Lung (tissue), 13 donors: ENCODE data around the gene RLF. TPM values are rescaled to one million over a fixed set of nuclear protein-coding genes. Genes with fewer than 3 reads are reported as not detected.
A peak's percentile ranks its signal among the peaks of the same experiment; 100 is the strongest.

ENCODE experiments used
- ATAC-seq: fragments of 200-7000 bp; cut with Tn5 transposase; one replicate; pipeline ENCODE4 v1.9.1; 2020; ENCODE audit warnings: moderate number of reproducible peaks; ENCODE audit not compliant: insufficient read depth, low FRiP score
- DNase-seq, 3 donors: peaks; one replicate each; pipeline ENCODE4 v3.0.0-alpha.2; 2013 to 2017
- H3K27ac ChIP-seq, 2 donors: one replicate each; pipeline ENCODE4 v1.5.1; 2013; ENCODE audit warnings: mild to moderate bottlenecking in 2 of 2, moderate library complexity in 2 of 2, control low read depth in 1 of 2, inconsistent platforms in 1 of 2, low read depth in 1 of 2, low read length in 1 of 2
- H3K27me3 ChIP-seq, 3 donors: one replicate each; pipeline ENCODE4 v1.5.1; 2013; ENCODE audit warnings: low read length in 2 of 3; ENCODE audit not compliant: control insufficient read depth in 3 of 3, insufficient read depth in 3 of 3
- H3K36me3 ChIP-seq, 4 donors: one replicate each; pipeline ENCODE4 v1.5.1; 2013; ENCODE audit warnings: low read length in 4 of 4, mild to moderate bottlenecking in 1 of 4, moderate library complexity in 1 of 4; ENCODE audit not compliant: control insufficient read depth in 4 of 4, insufficient read depth in 4 of 4
- H3K4me1 ChIP-seq, 5 donors: one replicate each; pipeline ENCODE4 v1.5.1; 2013; ENCODE audit warnings: low read length in 5 of 5, mild to moderate bottlenecking in 2 of 5, moderate library complexity in 1 of 5; ENCODE audit not compliant: control insufficient read depth in 5 of 5, insufficient read depth in 5 of 5
- H3K4me3 ChIP-seq: one replicate; pipeline ENCODE4 v1.5.1; 2013; ENCODE audit warnings: mild to moderate bottlenecking, control low read depth, moderate library complexity
- H3K9ac ChIP-seq, 2 donors: one replicate each; pipeline ENCODE4 v1.5.1; 2013; ENCODE audit warnings: low read length in 2 of 2, control low read depth in 1 of 2; ENCODE audit not compliant: insufficient read depth in 1 of 2
- H3K9me3 ChIP-seq, 4 donors: one replicate each; pipeline ENCODE4 v1.5.1; 2013; ENCODE audit warnings: low read length in 3 of 4, mild to moderate bottlenecking in 1 of 4, moderate library complexity in 1 of 4; ENCODE audit not compliant: control insufficient read depth in 4 of 4, insufficient read depth in 3 of 4
- WGBS, 2 donors: extraction: QIAGEN DNeasy Blood & Tissue Kit; methylation state at CpG; one replicate each; pipeline ENCODE4 v1.1.7; 2013; 5-methylcytosine and 5-hydroxymethylcytosine counted together
- polyA plus RNA-seq, 2 donors: library from polyadenylated mRNA; stranded (reverse); fragments of 200-250 nt; gene quantifications; one replicate each; pipeline ENCODE4 v1.2.1, GENCODE V29; 2013
- small RNA-seq: library from RNA; depleted of rRNA; stranded (forward); fragments of <200 nt; gene quantifications from one replicate; pipeline ENCODE3, GENCODE V24; 2014; ENCODE audit warnings: low replicate concordance
- total RNA-seq, 2 donors: library from RNA; depleted of rRNA in 1 of 2; stranded (reverse); fragments of >200 nt in 1 of 2; gene quantifications; one replicate each; pipeline ENCODE4 v1.2.1, GENCODE V29; 2014 to 2021
- TF ChIP-seq, protein P1 (sequence below): IDR thresholded peaks from 2 replicates; pipeline ENCODE4 v1.5.1; 2012; ENCODE audit warnings: mild to moderate bottlenecking; ENCODE audit errors: control extremely low read depth, extremely low read depth
- donor health status: control.
- donor health status: control.
- donor health status: Bipolar disorder and iron deficiency.
- donor health status: healthy.
- donor health status: DM: yes; HTN: yes; CAD: no.

RLF gene
- total and polyA plus RNA-seq, 4 donors: 3.5 to 43.1 (median 8.5) TPM

DNA sequence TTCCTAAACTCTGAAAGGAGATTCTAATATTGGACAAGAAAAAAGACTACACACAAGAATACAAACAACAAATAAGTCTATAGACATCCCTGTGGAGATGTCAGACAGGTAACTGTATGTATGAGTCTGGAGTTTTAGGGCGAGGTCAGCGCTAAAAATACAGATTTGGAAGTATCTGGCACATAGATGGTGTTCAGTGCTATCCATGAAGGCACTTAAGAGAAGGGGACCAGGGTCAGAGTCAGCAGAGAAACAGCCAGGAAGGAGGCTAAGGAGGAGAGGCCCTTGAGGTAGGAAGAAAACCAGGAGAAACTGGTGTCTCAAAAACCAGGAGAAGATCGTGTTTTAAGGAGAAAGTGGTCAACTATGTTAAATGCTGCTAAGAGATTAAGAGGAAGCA is 114.9 kb downstream of the RLF start:
- H3K27me3 ChIP-seq: no peaks in the 10 kb centered on the region
- ATAC-seq (no peak), DNase-seq (no peak)
- no peak overlapping the region for H3K4me3 ChIP-seq
- H3K27ac ChIP-seq: no peak overlapping the region
- no peak overlapping the region for H3K9ac ChIP-seq
- no peaks in the 10 kb centered on the region for H3K9me3 ChIP-seq
- TF ChIP-seq, protein P1, sequence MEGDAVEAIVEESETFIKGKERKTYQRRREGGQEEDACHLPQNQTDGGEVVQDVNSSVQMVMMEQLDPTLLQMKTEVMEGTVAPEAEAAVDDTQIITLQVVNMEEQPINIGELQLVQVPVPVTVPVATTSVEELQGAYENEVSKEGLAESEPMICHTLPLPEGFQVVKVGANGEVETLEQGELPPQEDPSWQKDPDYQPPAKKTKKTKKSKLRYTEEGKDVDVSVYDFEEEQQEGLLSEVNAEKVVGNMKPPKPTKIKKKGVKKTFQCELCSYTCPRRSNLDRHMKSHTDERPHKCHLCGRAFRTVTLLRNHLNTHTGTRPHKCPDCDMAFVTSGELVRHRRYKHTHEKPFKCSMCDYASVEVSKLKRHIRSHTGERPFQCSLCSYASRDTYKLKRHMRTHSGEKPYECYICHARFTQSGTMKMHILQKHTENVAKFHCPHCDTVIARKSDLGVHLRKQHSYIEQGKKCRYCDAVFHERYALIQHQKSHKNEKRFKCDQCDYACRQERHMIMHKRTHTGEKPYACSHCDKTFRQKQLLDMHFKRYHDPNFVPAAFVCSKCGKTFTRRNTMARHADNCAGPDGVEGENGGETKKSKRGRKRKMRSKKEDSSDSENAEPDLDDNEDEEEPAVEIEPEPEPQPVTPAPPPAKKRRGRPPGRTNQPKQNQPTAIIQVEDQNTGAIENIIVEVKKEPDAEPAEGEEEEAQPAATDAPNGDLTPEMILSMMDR: no peak
- peaks cover 5 to 32% (median 11%) of the 10 kb centered on the region in 4 donors for H3K36me3 ChIP-seq
- WGBS, 2 donors: 98 to 99% methylated on average over 3 of the region's 3 CpGs
- H3K4me1 ChIP-seq: no peaks in the 10 kb centered on the region

DNA sequence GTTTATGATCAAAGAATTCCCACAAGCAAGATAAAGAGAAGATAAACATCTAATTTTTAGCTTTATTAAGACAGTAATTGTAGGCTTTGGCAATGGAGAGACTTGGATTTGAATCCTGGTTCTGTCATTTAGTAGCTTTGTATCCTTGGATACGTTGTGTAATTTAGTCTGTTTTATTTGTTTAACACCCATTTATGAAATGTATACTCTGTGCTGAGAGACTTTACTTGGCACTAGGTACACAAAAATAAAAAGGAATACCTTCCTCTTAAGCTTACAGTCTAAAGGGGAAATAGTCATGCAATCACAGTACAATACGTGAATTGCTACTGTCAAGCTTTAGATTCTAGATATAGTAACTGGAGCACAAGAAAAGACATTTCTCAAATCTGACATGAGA is 120.7 kb downstream of the RLF start:
- H3K27ac ChIP-seq: no peak overlapping the region
- TF ChIP-seq, protein P1: no peak
- ATAC-seq (no peak), DNase-seq (peak in 1 of 3 donors; percentile 13)
- no peak overlapping the region for H3K4me3 ChIP-seq
- H3K9me3 ChIP-seq: no peaks in the 10 kb centered on the region
- H3K36me3 ChIP-seq: peaks cover 0 to 19% (median 10%) of the 10 kb centered on the region in 4 donors
- H3K27me3 ChIP-seq: no peaks in the 10 kb centered on the region
- WGBS, 2 donors: 60 to 76% methylated on average over 2 of the region's 2 CpGs
- no peaks in the 10 kb centered on the region for H3K4me1 ChIP-seq
- no peak overlapping the region for H3K9ac ChIP-seq

Small RNAs within 50 kb of the gene (small RNA-seq; reads per million reads assigned to genes)
- not detected for gene RNU6-1237P

Other genes with a start within 250 kb of the RLF start
- gene MFSD2A, start 206.2 kb upstream of the RLF start, total RNA-seq: 100 to 1,000 TPM in 1 of 2 donors, 10 to 100 TPM in 1; 57.2 to 149 TPM
- gene MFSD2A, start 206.2 kb upstream of the RLF start, polyA plus RNA-seq: 100 to 1,000 TPM; 119 to 123 TPM
- gene CAP1, start 120.7 kb upstream of the RLF start, total RNA-seq: 100 to 1,000 TPM; 170 to 400 TPM
- gene CAP1, start 120.7 kb upstream of the RLF start, polyA plus RNA-seq: 100 to 1,000 TPM; 109 to 454 TPM
- gene PPT1, start 64.1 kb upstream of the RLF start, total RNA-seq: 100 to 1,000 TPM in 1 of 2 donors, 10 to 100 TPM in 1; 73.2 to 152 TPM
- gene PPT1, start 64.1 kb upstream of the RLF start, polyA plus RNA-seq: 100 to 1,000 TPM; 103 to 147 TPM
- not detected for gene TMCO2, start 86.5 kb downstream of the RLF start, total RNA-seq
- not detected for gene TMCO2, start 86.5 kb downstream of the RLF start, polyA plus RNA-seq
- 10 to 100 TPM; 40.3 to 41.8 TPM for gene ZMPSTE24, start 96.8 kb downstream of the RLF start, total RNA-seq
- 10 to 100 TPM; 17.2 to 30.4 TPM for gene ZMPSTE24, start 96.8 kb downstream of the RLF start, polyA plus RNA-seq
- gene COL9A2, start 155.9 kb downstream of the RLF start, total RNA-seq: 10 to 100 TPM in 1 of 2 donors, 1 to 10 TPM in 1; 6.6 to 16.0 TPM
- gene COL9A2, start 155.9 kb downstream of the RLF start, polyA plus RNA-seq: 10 to 100 TPM in 1 of 2 donors, 1 to 10 TPM in 1; 3.7 to 12.1 TPM
- gene SMAP2, start 212.3 kb downstream of the RLF start, total RNA-seq: 10 to 100 TPM; 31.0 to 71.6 TPM
- 100 to 1,000 TPM in 1 of 2 donors, 10 to 100 TPM in 1; 24.5 to 201 TPM for gene SMAP2, start 212.3 kb downstream of the RLF start, polyA plus RNA-seq